Stimulated activated CD4-positive, alpha-beta T cell treated with anti-CD3 and anti-CD28 coated beads, Interleukin-12 subunit alpha, Interleukin-12 subunit beta, amount 100 ng/mL, for 24 hours (primary cell): Measurements from ENCODE around the gene LMNA.
"Not testable (repeated sequence)": the region's sequence is repeated elsewhere in the genome, so short reads cannot be mapped to it uniquely, and the experiment has no call there.

Source experiments
- DNase-seq, 2 experiments: peaks; one replicate each; pipeline ENCODE4 v3.0.0-alpha.2; 2020; ENCODE audit warnings: low read depth in 2 of 2

LMNA gene

DNA sequence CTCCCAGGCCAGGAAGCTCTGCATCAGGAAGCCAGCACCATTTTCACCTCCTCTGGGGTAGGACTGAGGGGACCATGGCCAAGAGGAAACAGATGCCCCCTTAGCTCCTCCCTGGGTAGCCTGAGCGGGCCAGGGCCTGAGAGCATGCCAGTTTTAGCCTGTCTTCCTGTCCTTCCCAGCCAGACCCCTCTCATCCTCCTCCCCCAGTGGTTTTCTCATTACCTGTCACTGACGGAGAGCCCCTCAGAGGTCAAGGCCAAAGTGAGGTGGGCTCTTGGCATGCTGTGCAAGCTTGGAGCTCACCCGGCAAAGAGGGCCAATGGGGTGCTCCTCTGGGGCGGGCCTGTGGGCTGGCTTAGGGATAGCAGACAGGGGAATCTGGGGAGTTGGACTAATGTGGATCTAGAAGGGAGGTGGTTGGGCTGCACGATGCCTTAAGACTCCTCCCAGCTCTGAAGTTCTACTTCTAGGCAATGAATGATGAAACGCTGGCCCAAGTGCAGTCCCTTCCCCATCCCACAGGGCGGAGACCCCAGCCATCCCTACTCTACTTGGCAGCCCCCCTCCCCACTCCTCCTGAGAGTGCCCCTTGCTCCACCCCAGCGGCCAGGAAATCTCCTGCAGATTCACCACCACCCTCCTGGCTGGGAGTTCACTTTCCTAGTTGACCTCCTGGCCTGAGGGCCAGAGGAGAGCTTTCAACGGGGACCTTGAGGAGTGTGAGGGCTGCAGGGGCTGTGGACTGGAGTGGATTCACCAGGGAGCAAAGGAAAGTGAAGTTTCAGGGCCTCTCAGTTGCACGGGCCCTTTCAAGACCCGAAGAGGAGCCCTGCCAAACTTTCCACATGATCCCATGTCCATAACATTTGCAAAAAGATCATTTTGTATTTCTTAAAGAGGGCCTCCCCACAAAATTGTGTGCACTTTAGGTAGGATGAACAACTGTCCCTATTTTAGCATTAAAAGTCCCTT, 9.4 kb upstream of the LMNA start:
- DNase-seq, result no peak

DNA sequence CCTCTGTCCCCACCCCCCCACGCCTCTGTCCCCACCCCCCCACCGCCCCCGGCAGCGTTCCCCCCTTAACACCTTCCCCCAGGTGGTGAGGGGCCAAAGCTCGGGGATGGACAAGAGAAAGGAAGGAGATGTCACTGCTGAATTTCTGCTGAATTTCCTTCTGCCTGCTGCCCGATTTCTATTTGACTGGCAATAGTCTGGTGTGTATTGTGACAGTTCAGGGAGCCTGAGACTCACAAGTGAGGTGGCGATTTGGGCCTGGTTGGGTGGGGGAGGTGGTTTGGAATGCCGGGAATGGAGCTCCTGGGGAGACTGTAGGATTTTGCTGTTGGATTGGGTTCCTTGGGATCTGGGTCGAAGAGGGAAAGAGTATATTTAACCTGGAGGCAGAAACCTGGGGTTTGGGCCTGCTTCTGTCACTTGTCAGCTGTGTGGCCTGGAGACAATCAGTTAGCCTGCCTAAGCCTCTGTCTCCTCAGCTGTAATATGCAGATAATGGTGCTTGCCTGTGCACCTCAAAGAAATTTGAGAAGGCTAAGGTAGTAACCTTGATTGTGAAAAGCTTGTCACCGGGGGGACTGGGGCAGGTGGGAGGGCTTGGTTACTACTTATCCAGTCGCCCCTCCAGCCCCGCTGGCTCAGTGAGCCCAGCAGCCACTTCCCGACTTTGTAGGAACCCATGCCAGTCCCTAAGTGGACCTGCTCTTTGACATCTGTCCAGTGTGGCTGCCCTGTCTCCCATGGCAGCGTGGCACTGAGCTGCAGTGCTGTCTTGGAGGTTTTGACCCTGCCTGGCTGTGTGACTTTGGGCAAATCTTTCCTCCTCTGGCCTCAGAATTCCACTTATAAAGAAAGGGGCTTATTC, 7.7 kb upstream of the LMNA start:
- DNase-seq, result no peak

DNA sequence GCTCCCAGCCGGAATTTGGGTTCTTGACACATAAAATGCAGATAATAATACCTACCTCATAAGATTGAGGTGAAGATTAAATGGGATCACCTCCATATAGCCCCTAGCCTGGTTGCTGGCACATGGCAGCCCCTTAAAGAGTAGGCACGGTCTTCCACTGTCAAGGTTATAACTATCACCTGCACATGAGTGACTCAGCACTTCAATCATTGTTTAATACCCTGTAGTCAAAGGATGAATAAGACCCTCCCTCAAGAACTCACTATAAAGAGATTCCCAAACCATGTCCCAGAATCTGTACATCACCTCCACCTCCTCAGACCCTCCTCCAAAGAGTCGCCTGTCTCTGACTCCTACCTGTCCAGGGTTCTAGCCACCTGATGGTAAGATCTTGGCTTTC, 6.5 kb upstream of the LMNA start:
- no peak for DNase-seq

DNA sequence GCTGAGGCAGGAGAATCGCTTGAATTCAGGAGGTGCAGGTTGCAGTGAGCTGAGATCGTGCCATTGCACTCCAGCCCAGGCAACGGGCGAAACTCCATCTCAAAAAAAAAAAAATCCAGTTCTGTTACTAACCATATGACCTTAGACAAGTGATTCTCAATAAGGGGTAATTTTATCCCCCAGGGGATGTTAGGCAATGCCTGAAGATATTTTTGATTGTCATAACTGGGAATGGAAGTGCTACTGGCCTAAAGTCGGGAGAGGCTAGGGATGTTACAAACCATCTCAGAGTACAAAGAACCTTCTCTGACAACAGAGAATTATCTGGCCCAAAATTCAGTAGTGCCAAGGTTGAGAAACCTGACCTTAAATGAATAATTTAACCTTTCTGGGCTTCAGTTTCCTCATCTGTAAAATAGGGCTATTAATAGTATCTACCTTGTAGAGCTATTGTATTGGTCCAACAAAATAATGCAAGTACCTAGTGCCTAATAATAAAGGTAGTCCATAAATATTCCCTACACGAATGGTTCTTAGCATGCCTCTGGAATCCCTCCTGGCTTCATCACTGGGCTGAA, 5.8 kb upstream of the LMNA start:
- DNase-seq, result no peak

DNA sequence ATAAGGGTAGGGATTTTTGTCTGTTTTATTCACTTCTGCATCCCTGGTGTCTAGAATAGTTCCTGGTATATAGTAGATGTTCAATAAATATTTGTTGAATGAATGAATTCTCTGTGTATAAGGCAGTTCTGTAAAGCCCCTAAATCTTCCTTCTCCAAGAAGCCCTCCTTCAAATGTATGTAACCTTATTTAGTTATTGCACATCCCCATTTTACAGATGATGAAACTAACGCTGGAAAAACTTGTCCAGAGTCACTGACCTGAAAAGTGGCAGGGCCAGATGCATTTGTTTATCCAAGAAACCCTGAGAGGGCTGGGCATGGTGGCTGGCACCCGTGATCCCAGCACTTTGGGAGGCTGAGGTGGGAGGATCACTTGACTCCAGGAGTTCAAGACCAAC, 4.3 kb upstream of the LMNA start:
- DNase-seq, result no peak

DNA sequence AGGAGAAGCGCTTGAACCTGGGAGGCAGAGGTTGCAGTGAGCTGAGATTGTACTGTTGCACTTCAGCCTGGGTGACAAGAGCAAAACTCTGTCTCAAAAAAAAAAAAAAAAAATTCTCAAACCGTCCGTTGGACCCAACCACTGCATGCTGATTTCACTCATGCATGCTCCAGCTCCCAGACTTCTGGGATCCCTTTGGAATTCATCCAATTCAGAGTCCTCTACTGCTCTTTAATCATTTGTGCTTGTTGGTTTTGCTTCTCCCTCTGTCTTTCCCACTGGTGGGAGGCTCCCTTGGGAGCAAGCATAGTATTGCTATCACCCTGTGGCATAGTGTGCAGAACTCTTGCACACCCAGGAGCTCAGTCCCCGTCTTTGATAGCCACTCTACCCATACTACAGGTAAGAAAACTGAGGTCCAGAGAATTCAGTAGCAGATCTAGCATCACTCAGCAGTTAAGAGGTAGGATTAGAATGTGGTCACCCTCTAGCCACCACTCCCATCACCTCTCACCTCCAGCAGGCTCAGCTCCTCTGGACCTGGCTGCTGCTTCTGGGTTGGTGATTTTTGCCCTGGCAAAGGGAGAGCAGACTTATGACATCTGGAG, 3.1 kb upstream of the LMNA start:
- no peak for DNase-seq

DNA sequence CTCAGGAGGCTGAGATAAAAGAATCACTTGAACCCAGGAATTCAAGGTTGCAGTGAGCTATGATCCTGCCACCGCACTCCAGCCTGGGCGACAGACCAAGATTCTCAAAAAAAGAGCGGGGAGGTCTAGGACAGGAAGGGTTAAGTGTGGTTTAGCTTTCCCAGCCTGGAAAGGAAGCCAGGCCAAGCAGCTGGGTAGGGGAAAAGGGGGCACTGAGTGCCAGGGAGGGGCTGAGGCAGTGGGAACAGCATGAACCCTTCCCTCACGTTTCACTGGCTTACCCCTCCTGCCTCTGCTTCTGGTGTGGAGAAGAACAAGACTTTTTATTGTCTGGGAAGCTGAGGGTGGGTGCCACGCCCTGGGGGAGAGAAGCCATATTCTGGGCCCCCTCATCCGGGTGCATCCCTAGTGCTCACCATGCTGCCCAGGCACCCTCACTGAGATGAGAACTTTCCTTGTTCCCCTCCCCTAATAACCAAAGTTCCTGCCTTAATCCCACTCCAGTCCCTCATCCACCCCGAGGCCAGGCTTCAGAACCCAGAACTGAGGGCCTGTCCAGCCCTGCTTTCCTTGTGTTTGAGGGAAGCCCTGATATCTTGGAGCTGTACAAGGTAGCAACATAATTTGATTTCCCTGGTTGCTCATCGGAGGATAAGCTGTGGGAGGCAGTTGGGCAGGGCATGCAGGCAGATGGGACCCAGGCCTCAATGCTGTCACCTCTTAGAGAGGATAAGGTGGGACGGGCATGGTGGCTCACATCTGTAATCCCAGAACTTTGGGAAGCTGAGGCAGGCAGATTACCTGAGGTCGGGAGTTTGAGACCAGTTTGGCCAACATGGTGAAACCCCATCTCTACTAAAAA, 2.0 kb upstream of the LMNA start:
- DNase-seq, result no peak

DNA sequence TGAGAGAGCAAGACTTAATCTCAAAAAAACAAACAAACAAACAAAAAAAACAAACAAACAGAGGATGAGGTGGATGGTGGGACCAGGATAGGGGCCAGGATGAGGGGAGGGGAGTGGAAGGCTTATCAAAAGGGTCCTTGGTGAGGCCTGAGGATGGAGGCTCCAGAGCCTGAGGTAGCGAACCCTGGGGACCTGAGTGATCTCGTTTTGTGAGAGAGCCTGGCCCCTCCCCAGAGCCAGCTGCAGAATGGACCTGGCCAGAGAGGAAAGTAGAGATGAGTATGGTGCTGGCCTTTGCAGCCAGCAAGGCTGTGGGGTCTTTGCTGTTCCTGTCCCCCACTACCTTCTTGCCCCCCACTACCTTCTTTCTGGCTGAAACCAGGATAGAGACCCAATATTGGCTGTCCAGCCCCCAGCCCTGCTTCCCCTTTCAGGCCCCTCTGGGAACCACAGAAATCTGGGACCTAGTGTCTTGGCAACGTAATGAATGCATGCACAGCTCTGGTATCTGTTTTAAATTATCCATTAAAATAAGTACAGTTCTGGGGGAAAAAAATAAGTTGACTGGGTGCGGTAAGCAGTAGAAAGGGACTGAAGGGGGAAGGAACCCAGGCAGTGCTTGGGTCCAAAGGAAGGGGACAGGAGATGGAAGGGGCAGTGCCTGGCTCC, 1.1 kb upstream of the LMNA start:
- no peak for DNase-seq

DNA sequence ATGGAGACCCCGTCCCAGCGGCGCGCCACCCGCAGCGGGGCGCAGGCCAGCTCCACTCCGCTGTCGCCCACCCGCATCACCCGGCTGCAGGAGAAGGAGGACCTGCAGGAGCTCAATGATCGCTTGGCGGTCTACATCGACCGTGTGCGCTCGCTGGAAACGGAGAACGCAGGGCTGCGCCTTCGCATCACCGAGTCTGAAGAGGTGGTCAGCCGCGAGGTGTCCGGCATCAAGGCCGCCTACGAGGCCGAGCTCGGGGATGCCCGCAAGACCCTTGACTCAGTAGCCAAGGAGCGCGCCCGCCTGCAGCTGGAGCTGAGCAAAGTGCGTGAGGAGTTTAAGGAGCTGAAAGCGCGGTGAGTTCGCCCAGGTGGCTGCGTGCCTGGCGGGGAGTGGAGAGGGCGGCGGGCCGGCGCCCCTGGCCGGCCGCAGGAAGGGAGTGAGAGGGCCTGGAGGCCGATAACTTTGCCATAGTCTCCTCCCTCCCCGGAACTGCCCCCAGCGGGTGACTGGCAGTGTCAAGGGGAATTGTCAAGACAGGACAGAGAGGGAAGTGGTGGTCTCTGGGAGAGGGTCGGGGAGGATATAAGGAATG, 505 bp downstream of the LMNA start:
- DNase-seq, result no peak

DNA sequence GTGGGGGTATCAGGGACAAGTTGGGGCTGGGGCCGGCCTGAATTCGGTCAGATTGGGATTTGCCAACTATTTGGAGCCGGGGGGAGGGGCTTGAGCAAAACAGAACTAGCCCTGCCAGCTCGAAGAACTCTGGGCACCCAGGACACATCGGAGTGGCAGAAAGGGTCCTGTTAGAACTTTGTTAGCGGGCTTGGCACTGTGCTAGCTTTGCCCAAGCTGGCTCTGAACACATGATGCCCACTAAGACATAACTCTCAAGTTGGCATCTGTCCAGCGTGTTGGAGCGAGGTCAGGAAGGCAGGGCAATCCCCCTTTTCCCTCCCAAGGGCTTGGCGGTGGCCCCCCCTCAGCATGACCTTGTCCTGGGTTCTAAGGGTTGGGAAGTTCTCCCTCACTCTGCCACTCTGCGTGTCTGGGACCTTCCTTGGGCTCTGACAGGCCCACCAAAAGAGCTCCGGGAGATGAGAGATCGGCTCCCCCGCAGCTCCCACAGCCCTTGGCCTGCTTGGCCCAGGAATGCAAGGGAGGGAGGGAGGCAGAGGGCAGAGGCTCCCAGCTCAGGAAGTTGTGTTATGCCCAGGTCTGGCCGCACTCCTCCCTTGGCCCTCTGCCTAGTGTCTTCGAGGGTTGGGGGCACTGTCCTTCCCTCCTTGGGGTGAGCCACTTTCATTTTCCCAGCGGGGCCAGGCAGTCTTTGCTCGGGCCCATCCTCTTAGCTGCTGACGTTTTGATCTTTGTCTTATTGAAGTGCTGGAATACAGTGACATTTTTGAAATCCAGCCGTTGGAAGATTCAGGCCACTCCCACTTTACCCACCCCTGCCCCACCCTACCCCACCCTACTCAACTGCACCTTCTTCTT, 1.2 kb downstream of the LMNA start:
- no peak for DNase-seq

DNA sequence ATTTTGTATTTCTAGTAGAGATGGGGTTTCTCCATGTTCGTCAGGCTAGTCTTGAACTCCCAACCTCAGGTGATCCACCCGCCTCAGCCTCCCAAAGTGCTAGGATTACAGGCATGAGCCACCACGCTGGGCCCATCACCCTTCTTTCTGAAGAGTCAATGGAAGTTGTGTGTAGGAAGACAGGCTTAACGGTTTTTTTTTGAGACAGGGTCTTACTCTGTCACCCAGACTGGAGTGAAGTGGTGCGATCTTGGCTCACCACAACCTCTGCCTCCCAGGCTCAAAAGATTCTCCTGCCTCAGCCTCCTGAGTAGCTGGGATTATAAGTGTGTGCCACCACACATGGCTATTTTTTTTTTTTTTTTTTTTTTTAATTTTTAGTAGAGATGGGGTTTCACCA, 2.2 kb downstream of the LMNA start:
- not testable (repeated sequence) for DNase-seq

DNA sequence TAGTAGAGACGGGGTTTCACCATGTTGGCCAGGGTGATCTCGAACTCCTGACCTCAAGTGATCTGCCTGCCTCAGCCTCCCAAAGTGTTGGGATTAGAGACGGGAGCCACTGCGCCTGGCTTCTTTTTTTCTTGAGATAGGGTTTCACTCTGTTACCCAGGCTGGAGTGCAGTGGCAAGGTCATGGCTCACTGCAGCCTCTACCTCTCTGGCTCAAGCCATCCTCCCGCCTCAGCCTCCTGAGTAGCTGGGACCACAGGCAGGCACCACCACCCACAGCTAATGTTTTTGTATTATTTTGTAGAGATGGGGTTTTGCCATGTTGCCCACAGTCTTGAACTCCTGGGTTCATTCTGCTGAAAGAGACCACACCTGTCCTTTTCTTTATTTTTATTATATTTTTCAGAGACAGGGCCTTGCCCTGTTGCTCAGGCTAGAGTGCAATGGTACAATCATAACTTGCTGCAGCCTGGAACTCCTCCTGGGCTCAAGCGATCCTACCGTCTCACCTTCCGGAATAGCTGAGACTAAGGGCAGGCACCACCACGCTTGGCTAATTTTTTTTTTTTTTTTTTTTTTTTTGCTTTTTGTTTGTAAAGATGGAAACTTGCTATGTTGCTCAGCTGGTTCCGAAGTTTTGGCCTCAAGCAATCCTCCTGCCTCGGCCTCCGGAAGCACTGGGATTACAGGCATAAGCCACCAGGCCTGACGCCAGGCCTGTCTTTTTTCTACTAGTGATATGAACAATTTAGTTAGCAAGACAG, 3.1 kb downstream of the LMNA start:
- DNase-seq, result no peak

DNA sequence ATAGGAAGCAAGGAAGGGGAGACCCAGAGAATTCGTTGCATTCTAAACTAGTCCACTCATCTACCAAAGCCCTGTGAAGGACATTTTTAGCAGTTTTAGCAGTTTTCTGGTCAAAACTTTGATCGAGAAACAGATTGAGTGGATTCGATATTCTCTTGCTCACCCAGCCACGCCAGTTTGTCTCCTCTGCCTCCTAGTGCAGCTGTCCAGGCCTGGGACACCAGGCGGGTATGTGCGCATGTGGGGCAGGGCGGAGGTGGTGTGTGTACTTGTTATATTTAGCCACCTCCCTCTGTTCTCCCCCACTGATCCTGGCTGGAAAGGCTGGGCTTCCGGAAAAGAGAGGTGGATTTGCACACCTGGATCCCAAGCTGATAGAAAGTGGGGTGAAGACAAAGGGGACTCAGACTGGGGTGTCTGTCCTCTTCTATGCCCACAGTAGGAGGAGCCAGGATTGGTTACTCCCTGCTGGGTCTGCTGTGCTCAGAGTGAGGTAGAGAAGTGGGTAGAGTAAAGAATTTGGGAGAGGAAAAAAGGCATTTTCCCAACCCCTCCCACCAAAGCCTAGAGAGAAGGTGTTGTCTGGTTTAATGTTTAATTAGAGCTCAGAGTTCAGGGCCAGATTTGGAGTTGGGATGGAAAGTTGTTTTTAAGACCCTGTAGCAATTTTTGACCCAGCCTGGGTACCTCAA, 3.8 kb downstream of the LMNA start:
- no peak for DNase-seq

DNA sequence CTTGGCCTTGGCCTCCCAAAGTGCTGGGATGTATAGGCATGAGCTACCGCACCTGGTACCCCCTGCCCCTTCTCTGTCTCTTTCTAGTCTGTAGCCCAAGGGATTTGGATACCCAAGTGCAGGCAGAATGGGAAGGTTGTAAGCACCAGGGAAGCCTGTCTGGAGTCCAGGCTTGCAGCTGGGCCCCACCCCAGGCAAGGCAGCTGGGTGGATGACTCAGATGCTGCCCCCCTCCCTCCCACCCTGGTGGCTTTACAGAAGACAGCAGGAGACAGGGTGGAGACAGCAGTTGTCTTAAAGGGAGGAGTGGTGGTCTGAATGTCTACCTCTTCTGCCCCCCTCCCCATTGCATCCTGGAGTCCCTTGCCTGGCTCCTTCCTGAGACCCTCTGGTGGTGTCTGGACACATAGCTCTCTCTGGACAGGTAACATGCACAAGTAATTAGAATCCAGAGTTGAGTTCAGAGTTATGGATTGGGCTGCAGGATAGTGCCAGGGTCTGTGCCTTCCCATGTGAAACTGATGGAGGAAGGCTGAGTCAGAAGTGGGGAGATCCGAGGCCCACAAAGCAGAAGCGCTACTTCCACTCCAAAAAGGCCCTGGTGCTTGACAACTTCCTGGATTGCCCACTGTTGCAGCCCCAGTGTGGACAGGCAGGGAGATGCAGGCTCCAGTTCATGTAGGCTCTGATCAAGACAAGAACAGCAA, 5.1 kb downstream of the LMNA start:
- no peak for DNase-seq

DNA sequence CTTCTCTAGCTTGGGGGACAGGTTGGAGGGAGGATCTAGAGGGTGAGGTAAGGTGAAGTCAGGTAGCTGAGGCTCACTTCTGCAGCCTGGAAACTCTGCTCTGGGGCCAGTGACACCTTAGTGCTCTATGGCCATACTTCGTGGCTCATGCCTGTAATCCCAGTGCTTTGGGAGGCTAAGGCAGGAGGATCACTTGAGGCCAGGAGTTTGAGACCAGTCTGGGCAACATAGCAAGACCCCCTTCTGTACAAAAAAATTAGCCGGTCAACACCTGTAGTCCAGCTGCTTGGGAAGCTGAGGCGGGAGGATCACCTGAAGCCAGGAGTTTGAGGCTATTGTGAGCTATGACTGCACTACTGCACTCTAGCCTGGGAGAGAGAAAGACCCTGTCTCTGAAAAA, 5.8 kb downstream of the LMNA start:
- no peak for DNase-seq

DNA sequence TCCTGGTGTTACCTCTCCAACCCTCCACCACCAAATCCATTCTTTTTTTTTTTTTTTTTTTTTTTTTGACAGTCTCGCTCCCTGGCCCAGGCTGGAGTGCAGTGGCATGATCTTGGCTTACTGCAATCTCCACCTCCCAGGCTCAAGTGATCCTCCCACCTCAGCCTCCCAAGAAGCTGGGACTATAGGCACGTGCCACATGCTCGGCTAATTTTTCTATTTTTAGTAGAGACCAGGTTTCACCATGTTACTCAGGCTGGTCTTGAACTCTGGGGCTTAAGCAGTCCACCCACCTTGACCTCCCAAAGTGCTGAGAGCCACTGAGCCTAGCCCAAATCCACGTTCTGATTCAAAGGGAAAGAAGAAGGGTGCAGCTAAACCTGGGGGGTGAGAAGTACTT, 6.5 kb downstream of the LMNA start:
- DNase-seq, result not testable (repeated sequence)

DNA sequence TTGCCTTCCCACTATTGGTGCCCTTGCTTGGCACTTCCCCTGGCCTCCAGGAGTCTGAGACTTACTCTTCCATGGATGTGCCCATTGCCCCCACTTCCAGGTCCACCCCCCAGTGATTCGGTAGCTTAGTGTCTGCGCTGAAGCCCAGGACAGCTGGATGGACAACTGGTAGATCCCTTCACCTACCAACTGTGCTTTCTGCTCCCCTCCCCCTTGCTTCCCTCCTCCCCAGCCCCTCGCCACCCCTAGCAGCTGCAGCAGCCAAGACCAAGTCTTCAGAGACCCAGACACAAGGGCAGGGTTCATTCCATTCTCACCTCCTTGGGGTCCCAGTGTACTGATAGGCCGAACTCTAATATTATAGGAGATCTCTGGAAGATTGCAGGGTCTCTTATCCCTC, 6.9 kb downstream of the LMNA start:
- DNase-seq, result no peak
